HG03565 (cell line): ENCODE data around the gene GAGE10.
"Not testable (repeated sequence)": the region's sequence is repeated elsewhere in the genome, so short reads cannot be mapped to it uniquely, and the experiment has no call there.

ENCODE experiments used
- ATAC-seq: cut with Tn5 transposase; IDR thresholded peaks from one replicate; pipeline ENCODE4 v1.9.1; 2021; ENCODE audit warnings: mild to moderate bottlenecking, moderate library complexity; ENCODE audit not compliant: unreplicated experiment

The GAGE10 gene

DNA sequence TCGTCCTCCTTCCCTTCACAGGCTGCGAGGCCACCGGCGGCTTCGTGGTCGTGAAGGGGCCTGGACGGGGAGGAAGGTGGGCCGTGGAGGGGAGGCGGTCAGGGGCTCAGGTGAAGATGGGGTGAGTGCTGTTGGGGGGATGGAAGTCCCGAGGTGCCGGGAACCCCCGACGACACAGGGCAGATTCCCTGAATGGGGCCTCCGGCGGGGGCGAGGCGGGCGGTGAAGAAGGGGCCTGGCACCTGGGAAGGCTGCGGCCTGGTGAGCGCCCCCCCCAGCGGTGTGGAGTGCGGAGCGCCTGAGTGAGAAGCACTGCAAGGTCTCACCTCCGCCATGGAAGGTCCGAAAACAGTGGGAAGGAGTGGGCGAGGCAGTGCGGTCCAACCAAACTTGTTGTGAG, 18.8 kb downstream of the GAGE10 start:
- not testable (repeated sequence) for ATAC-seq

DNA sequence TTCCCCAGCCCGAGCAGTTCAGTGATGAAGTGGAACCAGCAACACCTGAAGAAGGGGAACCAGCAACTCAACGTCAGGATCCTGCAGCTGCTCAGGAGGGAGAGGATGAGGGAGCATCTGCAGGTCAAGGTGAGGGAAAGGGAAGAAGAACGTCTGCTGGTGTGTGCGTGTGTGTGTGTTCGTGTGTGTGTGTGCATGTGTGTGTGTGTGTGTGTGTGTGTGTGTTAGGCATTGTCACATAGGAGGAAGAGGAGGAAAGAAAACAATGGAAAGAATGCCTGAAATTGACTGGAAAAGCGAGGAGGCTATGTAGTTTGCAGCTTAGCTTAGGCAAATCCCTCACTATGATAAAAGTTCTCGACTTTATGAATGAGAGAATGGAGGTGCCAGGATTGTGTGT, 20.3 kb downstream of the GAGE10 start:
- not testable (repeated sequence) for ATAC-seq

DNA sequence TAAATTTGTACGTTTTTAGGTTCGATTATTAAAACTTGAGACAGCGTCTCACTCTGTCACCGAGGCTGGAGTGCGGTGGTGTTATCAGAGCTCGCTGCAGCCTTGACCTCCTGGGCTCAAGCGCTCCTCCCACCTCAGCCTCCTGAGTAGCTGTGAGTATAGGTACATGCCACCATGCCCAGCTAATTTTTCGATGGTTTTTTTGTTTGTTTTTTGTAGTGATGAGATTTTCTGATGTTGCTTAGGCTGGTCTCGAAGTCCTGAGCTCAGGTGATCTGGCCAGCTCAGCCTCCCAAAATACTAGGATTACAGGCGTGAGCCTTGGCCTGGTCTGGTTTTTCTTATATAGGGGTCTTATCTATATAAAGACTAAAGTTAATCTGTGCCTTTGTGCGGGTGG, 27.0 kb downstream of the GAGE10 start:
- ATAC-seq = not testable (repeated sequence)

DNA sequence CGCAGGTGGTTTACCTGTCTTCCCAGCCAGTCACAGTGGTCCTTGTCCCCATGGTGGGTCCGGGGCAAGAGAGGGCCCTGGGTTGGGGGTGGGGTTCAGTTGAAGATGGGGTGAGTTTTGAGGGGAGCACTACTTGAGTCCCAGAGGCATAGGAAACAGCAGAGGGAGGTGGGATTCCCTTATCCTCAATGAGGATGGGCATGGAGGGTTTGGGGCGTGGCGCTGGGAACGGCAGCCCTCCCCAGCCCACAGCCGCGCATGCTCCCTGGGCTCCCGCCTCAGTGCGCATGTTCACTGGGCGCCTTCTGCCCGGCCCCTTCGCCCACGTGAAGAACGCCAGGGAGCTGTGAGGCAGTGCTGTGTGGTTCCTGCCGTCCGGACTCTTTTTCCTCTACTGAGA, 27.8 kb downstream of the GAGE10 start, which contains the start of gene GAGE13:
GAGE13 (plus strand) TSS at position 301 of the 400 bp plus-strand sequence. CDS start 1,156 bp downstream, outside the sequence.
- ATAC-seq = not testable (repeated sequence)

DNA sequence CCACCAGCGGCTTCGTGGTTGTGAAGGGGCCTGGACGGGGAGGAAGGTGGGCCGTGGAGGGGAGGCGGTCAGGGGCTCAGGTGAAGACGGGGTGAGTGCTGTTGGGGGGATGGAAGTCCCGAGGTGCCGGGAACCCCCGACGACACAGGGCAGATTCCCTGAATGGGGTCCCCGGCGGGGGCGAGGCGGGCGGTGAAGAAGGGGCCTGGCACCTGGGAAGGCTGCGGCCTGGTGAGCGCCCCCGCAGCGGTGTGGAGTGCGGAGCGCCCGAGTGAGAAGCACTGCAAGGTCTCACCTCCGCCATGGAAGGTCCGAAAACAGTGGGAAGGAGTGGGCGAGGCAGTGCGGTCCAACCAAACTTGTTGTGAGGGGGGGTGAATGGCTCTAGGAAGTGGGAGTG, 28.4 kb downstream of the GAGE10 start:
- ATAC-seq = not testable (repeated sequence)

DNA sequence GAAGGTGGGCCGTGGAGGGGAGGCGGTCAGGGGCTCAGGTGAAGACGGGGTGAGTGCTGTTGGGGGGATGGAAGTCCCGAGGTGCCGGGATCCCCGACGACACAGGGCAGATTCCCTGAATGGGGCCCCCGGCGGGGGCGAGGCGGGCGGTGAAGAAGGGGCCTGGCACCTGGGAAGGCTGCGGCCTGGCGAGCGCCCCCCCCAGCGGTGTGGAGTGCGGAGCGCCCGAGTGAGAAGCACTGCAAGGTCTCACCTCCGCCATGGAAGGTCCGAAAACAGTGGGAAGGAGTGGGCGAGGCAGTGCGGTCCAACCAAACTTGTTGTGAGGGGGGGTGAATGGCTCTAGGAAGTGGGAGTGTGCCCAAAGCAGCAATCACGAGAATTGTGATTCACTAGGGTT, 38.0 kb downstream of the GAGE10 start:
- ATAC-seq = not testable (repeated sequence)

DNA sequence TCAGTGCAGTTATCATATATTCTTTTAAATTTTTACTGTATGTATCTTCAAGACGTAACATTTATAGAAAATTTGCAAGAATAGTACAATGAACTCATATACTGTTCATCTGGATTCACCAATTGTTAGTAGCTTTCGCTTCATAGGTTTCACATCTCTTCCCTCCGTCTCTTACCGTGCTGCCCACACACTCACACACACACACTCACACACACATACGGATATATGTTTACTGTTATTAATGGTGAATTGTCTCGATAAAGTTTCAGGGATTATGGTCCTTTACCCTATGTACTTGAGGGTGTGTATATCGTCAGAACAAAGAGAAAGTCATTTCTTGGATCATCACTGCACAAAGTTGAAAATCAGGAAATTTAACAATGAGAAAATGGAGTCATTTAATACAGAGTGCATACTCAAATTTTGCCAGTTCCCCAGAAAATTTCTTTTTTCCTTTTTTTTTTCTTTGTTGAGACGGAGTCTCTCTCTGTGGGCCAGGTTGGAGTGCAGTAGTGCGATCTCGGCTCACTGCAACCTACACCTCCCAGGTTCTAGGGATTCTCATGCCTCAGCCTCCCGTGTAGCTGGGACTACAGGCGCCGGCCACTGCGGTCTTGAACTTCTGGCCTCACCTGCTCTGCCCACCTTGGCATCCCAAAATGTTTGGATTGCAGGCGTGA, 41.2 kb downstream of the GAGE10 start:
- not testable (repeated sequence) for ATAC-seq

DNA sequence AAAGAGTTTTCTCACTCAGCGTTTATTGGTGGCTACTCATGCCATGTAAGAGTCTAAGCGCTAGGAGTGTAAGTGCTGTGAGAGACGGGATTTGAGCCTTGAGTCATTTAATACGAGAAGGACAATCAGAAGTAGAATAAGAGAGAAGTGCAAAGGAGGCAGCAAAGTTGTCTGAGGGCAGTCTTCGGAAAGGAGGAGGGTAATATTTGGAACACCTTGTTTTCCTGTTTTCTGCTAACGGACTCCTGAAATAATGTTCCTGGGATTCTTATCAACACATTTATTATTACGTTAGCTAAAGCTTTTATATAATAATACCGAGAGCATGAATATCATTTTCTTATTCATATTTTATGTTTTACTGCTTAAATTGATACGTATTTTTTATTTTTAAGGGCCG, 42.0 kb downstream of the GAGE10 start:
- ATAC-seq = not testable (repeated sequence)

DNA sequence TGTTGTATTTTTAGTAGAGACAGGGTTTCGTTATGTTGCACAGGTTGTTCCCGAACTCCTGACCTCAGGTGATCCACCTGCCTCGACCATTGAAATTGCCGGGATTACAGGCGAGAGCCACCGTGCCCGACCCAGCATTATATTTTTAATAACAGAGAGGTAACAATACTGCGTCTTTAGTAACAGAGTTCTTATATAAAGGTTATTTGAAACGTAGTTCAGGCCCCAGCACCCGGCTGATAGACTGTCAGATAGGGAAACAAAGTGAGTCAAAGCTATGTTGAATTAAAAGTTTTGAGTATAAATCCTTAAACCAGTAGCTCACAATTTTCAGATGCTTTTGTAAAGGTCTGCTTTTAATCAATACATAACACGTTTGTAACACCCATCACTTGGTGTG, 42.7 kb downstream of the GAGE10 start:
- ATAC-seq = not testable (repeated sequence)
